Natural killer cell treated with Interleukin-12 subunit alpha and Interleukin-12 subunit beta and Interleukin-15 and Interleukin-18, amount 100 ng/mL, for 72 hours (primary cell): ENCODE results near the gene URI1. TPM values are rescaled to one million over a fixed set of nuclear protein-coding genes. Genes with fewer than 3 reads are reported as not detected.
"Not testable (repeated sequence)": the region's sequence is repeated elsewhere in the genome, so short reads cannot be mapped to it uniquely, and the experiment has no call there.

Source experiments
- ATAC-seq, 2 donors: fragments of 150-1000 bp; cut with Tn5 transposase in 1 of 2; sonication (Bioruptor Pico), chemical (Tn5 transposase) in 1 of 2; 2 replicates each; pipeline ENCODE4 v1.10.0; 2021
- DNase-seq: peaks from one replicate; pipeline ENCODE4 v3.0.0; 2022; ENCODE audit warnings: low spot score
- H3K27ac Mint-ChIP-seq, 2 donors: 1 replicate in 1 of 2; 2 replicates in 1 of 2; pipeline ENCODE4 v1.8.0; 2022; ENCODE audit warnings: mixed read lengths in 2 of 2, mild to moderate bottlenecking in 1 of 2, moderate library complexity in 1 of 2
- H3K27me3 Mint-ChIP-seq, 2 donors: 1 replicate in 1 of 2; 2 replicates in 1 of 2; pipeline ENCODE4 v1.8.0; 2022; ENCODE audit warnings: mixed read lengths in 2 of 2
- H3K36me3 Mint-ChIP-seq: one replicate; pipeline ENCODE4 v1.8.0; 2022; ENCODE audit warnings: mixed read lengths
- H3K4me1 Mint-ChIP-seq, 2 donors: 1 replicate in 1 of 2; 2 replicates in 1 of 2; pipeline ENCODE4 v1.8.0; 2022; ENCODE audit warnings: low read depth in 2 of 2, mixed read lengths in 2 of 2, mild to moderate bottlenecking in 1 of 2
- H3K4me3 Mint-ChIP-seq: one replicate; pipeline ENCODE4 v1.8.0; 2022; ENCODE audit warnings: mixed read lengths
- H3K9me3 Mint-ChIP-seq: 2 replicates; pipeline ENCODE4 v1.8.0; 2022; ENCODE audit warnings: mixed read lengths
- total RNA-seq, 2 donors: library from RNA; stranded (reverse); gene quantifications; one replicate each; pipeline ENCODE4 v1.2.3, GENCODE V29; 2022

Gene URI1
- total RNA-seq, 2 donors from 2014 or later, result 63.1 to 64.0 TPM

GRCh38 chr19:29946645-29947044, 4.6 kb downstream of the URI1 start:
- no peaks in the 10 kb centered on the region for H3K36me3 Mint-ChIP-seq
- H3K27ac Mint-ChIP-seq, result peak overlapping the region in 1 of 2 donors; percentile 37
- no peak for ATAC-seq

GRCh38 chr19:29947871-29948270, 5.8 kb downstream of the URI1 start:
- no peaks in the 10 kb centered on the region for H3K36me3 Mint-ChIP-seq

More at GRCh38 chr19:29946645-29947044, 4.6 kb downstream of the URI1 start:
- no peaks in the 10 kb centered on the region for H3K27me3 Mint-ChIP-seq
- peaks cover 40 to 42% of the 10 kb centered on the region in 2 donors for H3K4me1 Mint-ChIP-seq
- no peak for DNase-seq
- H3K9me3 Mint-ChIP-seq, result no peaks in the 10 kb centered on the region
- no peak overlapping the region for H3K4me3 Mint-ChIP-seq

DNA sequence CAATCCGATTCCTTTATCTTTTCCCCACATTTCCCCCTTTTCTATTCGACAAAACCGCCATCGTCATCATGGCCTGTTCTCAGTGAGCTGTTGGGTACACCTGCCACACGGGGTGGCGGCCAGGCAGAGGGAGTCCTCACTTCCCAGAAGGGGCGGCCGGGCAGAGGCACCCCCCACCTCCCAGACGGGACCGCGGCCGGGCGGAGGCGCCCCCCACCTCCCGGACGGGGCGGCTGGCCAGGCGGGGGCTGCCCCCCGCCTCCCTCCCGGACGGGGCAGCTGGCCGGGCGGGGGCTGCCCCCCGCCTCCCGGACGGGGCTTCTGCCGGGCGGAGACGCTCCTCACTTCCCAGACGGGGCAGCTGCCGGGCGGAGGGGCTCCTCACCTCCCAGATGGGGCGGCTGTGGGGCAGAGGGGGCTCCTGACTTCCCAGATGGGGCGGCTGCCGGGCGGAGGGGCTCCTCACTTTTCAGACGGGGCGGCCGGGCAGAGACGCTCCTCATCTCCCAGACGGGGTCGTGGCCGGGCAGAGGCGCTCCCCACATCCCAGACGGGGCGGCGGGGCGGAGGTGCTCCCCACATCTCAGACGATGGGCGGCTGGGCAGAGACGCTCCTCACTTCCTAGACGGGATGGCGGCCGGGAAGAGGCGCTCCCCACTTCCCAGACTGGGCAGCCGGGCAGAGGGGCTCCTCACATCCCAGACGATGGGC, 6.9 kb downstream of the URI1 start:
- H3K27me3 Mint-ChIP-seq, DNase-seq, H3K9me3 Mint-ChIP-seq, H3K4me3 Mint-ChIP-seq, H3K27ac Mint-ChIP-seq, H3K36me3 Mint-ChIP-seq, ATAC-seq: not testable (repeated sequence)
- H3K4me1 Mint-ChIP-seq, result peaks cover 45 to 49% of the 10 kb centered on the region in 2 donors

More at GRCh38 chr19:29947871-29948270, 5.8 kb downstream of the URI1 start:
- no peak for DNase-seq
- no peaks in the 10 kb centered on the region for H3K9me3 Mint-ChIP-seq
- ATAC-seq, result peak in 1 of 2 donors; percentile 59
- no peaks in the 10 kb centered on the region for H3K27me3 Mint-ChIP-seq
- H3K4me1 Mint-ChIP-seq, result peaks cover 47 to 50% of the 10 kb centered on the region in 2 donors
- peak overlapping the region; percentile 59 to 81 for H3K27ac Mint-ChIP-seq
- H3K4me3 Mint-ChIP-seq, result peak overlapping the region; percentile 35

DNA sequence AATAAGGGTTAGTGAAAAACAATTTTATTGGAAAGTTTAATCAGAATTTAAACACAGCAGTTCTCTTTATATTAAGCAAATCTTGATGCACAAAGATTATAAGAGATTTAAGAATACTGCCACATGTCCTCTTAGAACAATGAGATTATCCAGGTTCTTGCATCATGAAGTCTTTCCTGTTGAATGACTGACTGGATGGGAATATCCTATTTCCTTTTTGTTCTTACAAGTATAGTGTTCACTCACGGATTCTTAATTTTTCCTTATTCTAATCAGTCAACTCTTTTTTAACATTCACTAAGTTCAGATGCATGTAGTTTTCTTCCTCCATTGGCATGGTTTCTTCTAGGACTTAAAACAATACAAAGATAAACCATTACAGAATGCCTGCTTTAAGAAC, 10.1 kb downstream of the URI1 start:
- H3K4me1 Mint-ChIP-seq, result peaks cover 29 to 34% of the 10 kb centered on the region in 2 donors
- H3K9me3 Mint-ChIP-seq, result no peaks in the 10 kb centered on the region
- no peak overlapping the region for H3K4me3 Mint-ChIP-seq
- peak overlapping the region in 1 of 2 donors; percentile 81 for H3K27ac Mint-ChIP-seq
- ATAC-seq (no peak), DNase-seq (no peak)
- H3K27me3 Mint-ChIP-seq, result no peaks in the 10 kb centered on the region
- H3K36me3 Mint-ChIP-seq, result no peaks in the 10 kb centered on the region

GRCh38 chr19:29952646-29953045, 10.6 kb downstream of the URI1 start:
- Mint-ChIP-seq H3K9me3 (no peaks in the 10 kb centered on the region), H3K4me1 (peaks cover 26 to 33% of the 10 kb centered on the region in 2 donors), H3K27me3 (no peaks in the 10 kb centered on the region), H3K36me3 (no peaks in the 10 kb centered on the region), H3K4me3 (no peak overlapping the region), H3K27ac (peak overlapping the region in 1 of 2 donors; percentile 81)
- ATAC-seq, result peak; percentile 56 to 59
- no peak for DNase-seq

DNA sequence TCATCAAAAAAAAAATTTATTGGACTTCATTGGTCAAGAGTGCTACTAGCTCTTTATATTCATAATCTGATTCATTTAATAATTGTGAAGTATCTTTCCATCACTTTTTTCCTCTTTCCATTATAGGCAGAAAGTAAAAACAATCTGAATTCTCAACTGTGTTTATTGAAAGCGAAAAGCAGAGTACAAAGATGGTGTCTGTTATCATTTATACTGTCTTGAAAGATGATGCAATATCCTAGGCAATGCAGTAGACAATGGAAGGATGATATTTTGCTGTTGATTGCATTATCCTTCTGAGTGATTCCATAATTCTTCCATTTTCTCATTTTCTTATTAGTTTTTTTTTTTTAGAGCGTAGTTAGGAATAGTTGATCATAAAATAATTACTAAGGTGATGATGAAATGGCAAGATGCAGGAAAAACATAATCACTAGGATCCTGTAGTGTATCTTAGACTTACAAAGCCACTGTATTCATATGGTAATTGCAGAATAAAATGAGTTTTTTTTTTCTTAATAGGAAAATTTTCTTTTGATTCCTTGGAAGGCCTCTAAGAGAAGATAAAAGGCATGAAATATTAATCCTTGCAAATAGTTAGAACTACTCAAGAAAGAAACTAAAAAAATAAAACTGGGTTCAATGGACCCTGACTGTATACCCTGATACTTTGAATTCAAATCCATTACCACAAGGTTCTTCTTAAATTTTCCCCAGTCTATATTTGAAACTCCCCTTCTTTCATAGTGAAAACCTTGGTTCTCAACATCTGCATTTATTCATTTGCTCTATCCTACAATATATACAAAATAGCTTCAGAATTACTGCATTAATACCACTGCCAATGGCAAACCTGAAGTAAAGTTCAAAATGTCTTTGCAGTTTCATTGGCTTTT, 11.6 kb downstream of the URI1 start:
- Mint-ChIP-seq H3K4me3 (peak overlapping the region; percentile 27), H3K27me3 (no peaks in the 10 kb centered on the region), H3K4me1 (peaks cover 20 to 26% of the 10 kb centered on the region in 2 donors), H3K27ac (peak overlapping the region in 1 of 2 donors; percentile 81), H3K36me3 (no peaks in the 10 kb centered on the region), H3K9me3 (no peaks in the 10 kb centered on the region)
- ATAC-seq (no peak), DNase-seq (no peak)

- DNase-seq, result no peak
- no peaks in the 10 kb centered on the region for H3K9me3 Mint-ChIP-seq
- no peak for ATAC-seq
- H3K27ac Mint-ChIP-seq, result no peak overlapping the region
- H3K27me3 Mint-ChIP-seq, result no peaks in the 10 kb centered on the region
- no peak overlapping the region for H3K4me3 Mint-ChIP-seq
- H3K36me3 Mint-ChIP-seq, result peaks cover 4% of the 10 kb centered on the region
- H3K4me1 Mint-ChIP-seq, result peaks cover 24 to 32% of the 10 kb centered on the region in 2 donors
Measured at GRCh38 chr19:29956855-29957254, 14.8 kb downstream of the URI1 start.

DNA sequence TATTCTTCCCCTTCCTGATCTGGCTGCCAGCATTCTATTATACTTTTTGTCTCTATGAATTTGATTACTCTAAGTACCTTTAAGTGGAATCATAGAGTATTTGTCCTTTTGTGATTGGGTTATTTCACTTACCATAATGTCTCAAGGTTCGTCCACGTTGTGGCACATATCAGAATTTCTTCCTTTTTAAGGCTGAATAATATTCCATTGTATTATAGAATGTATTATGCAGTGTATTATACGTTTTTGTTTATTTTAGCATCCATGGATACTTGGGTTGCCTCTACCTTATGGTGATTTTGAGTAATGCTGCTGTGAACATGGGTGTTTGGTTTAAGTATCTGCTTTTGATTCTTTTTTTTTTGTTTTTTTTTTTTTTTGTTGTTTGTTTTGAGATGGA, 19.3 kb downstream of the URI1 start:
- peaks cover 4% of the 10 kb centered on the region for H3K36me3 Mint-ChIP-seq
- ATAC-seq, result no peak
- no peaks in the 10 kb centered on the region for H3K27me3 Mint-ChIP-seq
- H3K27ac Mint-ChIP-seq, result no peak overlapping the region
- H3K4me3 Mint-ChIP-seq, result no peak overlapping the region
- no peak for DNase-seq
- H3K4me1 Mint-ChIP-seq, result peaks cover 39 to 52% of the 10 kb centered on the region in 2 donors
- H3K9me3 Mint-ChIP-seq, result no peaks in the 10 kb centered on the region

GRCh38 chr19:29962793-29963192, 20.8 kb downstream of the URI1 start:
- H3K4me1 Mint-ChIP-seq, result peaks cover 49 to 62% of the 10 kb centered on the region in 2 donors

DNA sequence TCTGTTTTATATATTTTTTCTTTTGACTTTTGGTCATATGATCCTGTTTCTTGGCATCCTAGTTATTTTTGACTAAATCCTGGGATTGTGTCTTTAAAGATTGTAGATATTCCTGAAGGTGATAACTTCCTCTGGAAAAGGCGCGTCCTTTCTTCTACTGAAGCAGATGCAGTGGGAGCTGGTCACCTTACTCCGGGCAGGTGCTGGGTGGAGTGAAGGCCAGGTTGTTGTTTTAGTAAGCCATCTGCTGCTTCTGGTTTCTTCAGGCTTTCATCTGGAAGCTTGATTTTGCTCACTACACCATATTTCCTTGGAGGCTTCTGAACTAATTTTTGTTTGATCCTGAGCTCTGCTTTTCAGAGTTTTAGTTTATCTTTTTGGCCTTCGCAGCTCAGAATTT, 21.5 kb downstream of the URI1 start:
- peaks cover 4% of the 10 kb centered on the region for H3K36me3 Mint-ChIP-seq
- peak overlapping the region in 1 of 2 donors; percentile 67 for H3K27ac Mint-ChIP-seq
- no peak for DNase-seq
- H3K4me3 Mint-ChIP-seq, result no peak overlapping the region
- peaks cover 51 to 64% of the 10 kb centered on the region in 2 donors for H3K4me1 Mint-ChIP-seq
- no peak for ATAC-seq
- H3K27me3 Mint-ChIP-seq, result no peaks in the 10 kb centered on the region
- no peaks in the 10 kb centered on the region for H3K9me3 Mint-ChIP-seq

More at GRCh38 chr19:29962793-29963192, 20.8 kb downstream of the URI1 start:
- ATAC-seq (no peak), DNase-seq (no peak)
- H3K36me3 Mint-ChIP-seq, result peaks cover 4% of the 10 kb centered on the region
- no peaks in the 10 kb centered on the region for H3K27me3 Mint-ChIP-seq
- no peak overlapping the region for H3K4me3 Mint-ChIP-seq
- H3K9me3 Mint-ChIP-seq, result no peaks in the 10 kb centered on the region
- H3K27ac Mint-ChIP-seq, result no peak overlapping the region

- Mint-ChIP-seq H3K36me3 (peaks cover 4% of the 10 kb centered on the region), H3K27ac (peak overlapping the region in 1 of 2 donors; percentile 9), H3K4me3 (no peak overlapping the region), H3K4me1 (peaks cover 55 to 69% of the 10 kb centered on the region in 2 donors), H3K9me3 (no peaks in the 10 kb centered on the region), H3K27me3 (no peaks in the 10 kb centered on the region)
- DNase-seq (no peak), ATAC-seq (no peak)
Measured at GRCh38 chr19:29964171-29964570, 22.1 kb downstream of the URI1 start.

GRCh38 chr19:29965492-29965891, 23.5 kb downstream of the URI1 start:
- H3K27me3 Mint-ChIP-seq, result no peaks in the 10 kb centered on the region
- H3K9me3 Mint-ChIP-seq, result no peaks in the 10 kb centered on the region
- peaks cover 59 to 74% of the 10 kb centered on the region in 2 donors for H3K4me1 Mint-ChIP-seq
- H3K27ac Mint-ChIP-seq, result no peak overlapping the region
- DNase-seq (no peak), ATAC-seq (no peak)
- H3K36me3 Mint-ChIP-seq, result peaks cover 4% of the 10 kb centered on the region
- no peak overlapping the region for H3K4me3 Mint-ChIP-seq

DNA sequence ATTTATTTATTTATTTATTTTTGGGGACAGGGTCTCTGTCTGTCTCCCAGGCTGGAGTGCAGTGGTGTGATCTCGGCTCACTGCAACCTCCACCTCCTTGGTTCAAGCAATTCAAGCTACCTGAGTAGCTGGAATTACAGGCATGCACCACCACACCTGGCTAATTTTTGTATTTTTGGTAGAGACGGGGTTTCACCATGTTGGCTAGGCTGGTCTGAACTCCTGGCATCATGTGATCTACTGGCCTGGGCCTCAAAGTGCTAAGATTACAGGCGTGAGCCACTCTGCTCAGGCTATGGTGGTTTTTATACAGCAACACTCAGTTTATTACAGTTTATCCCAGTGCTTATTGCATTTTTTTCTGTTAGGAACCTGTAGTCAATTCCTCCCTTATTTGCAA, 24.1 kb downstream of the URI1 start:
- peaks cover 59 to 72% of the 10 kb centered on the region in 2 donors for H3K4me1 Mint-ChIP-seq
- H3K27me3 Mint-ChIP-seq, H3K36me3 Mint-ChIP-seq: not testable (repeated sequence)

More for the DNA sequence above, 24.1 kb downstream of the URI1 start:
- DNase-seq, ATAC-seq, H3K4me3 Mint-ChIP-seq, H3K9me3 Mint-ChIP-seq: not testable (repeated sequence)
- peak overlapping the region in 1 of 2 donors; percentile 46 for H3K27ac Mint-ChIP-seq
